T-helper 2 cell treated with Interferon-gamma antibody and Interleukin-4, amounts not matched to agents 5 μg/mL and 100 μg/mL, for 36 hours (primary cell): ENCODE results near the gene CLECL1.

Experiments
- DNase-seq: peaks from one replicate; pipeline ENCODE4 v3.0.0; 2021; ENCODE audit warnings: low spot score
- H3K27ac Mint-ChIP-seq: one replicate; pipeline ENCODE4 v1.8.0; 2021; ENCODE audit warnings: mild to moderate bottlenecking, mixed read lengths
- H3K27me3 Mint-ChIP-seq: one replicate; pipeline ENCODE4 v1.8.0; 2021; ENCODE audit warnings: low read depth, mixed read lengths
- H3K36me3 Mint-ChIP-seq: one replicate; pipeline ENCODE4 v1.8.0; 2021; ENCODE audit warnings: low read depth, mixed read lengths
- H3K4me1 Mint-ChIP-seq: one replicate; pipeline ENCODE4 v1.8.0; 2021; ENCODE audit warnings: low read depth, mixed read lengths
- H3K4me3 Mint-ChIP-seq: one replicate; pipeline ENCODE4 v1.8.0; 2022; ENCODE audit warnings: mild to moderate bottlenecking, moderate library complexity, mixed read lengths
- H3K9me3 Mint-ChIP-seq: one replicate; pipeline ENCODE4 v1.8.0; 2021; ENCODE audit warnings: mixed read lengths

Gene CLECL1

DNA sequence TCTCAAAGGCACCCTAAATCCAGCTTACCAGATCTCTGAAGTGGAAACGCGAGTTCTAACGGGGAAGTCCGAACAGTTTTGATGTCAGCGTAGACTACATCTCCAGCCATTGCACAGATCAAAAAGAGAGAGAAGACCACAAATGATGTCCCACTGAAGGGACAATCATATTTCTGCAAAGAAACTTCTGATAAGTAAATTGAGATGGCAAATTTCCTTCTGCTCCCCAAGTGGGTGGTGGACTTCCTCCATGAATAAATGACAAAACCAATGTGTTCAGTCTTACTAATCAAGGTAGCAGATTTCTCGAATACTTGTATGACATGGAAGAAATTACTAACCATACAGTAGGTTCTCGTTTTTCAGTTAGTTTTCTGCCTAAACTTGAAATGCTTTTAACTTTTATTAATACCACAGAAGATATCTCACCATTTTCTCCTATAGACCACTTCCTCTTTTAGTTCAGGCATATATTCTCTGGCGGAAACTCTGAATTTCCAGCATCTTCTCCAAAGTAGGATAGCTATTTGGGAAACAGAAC is at the start of gene CLECL1:
CLECL1 (minus strand) TSS at position 177 of the 541 bp plus-strand sequence.
- Mint-ChIP-seq H3K36me3 (peaks cover 6% of the 10 kb centered on the region), H3K27me3 (no peaks in the 10 kb centered on the region), H3K4me1 (peaks cover 56% of the 10 kb centered on the region), H3K9me3 (no peaks in the 10 kb centered on the region), H3K4me3 (peak within 1 kb of the TSS; percentile 90), H3K27ac (peak within 1 kb of the TSS; percentile 94)
- DNase-seq, result peak; percentile 54

DNA sequence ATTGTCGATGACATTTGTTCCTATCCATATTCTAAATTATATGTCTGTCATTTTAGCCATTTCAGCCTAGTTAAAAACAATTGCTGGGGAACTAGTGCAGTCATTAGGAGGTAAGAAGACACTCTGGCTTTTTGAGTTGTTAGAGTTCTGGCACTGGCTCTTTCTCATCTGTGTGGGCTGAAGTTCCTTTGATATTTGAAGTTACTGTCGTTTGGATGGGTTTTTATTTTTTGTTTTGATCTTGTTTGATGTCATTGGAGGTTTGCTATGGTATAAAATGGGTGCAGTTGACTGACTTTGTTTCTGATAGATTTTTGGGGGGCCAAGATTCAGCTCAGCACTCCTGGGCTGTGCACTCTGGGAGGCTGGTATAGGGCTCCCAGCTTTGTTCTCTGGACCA is 48.5 kb upstream of the CLECL1 start:
- Mint-ChIP-seq H3K4me3 (no peak overlapping the region), H3K36me3 (peaks cover 4% of the 10 kb centered on the region), H3K9me3 (peaks cover 10% of the 10 kb centered on the region), H3K27me3 (no peaks in the 10 kb centered on the region), H3K27ac (no peak overlapping the region), H3K4me1 (peaks cover 27% of the 10 kb centered on the region)
- DNase-seq, result no peak

DNA sequence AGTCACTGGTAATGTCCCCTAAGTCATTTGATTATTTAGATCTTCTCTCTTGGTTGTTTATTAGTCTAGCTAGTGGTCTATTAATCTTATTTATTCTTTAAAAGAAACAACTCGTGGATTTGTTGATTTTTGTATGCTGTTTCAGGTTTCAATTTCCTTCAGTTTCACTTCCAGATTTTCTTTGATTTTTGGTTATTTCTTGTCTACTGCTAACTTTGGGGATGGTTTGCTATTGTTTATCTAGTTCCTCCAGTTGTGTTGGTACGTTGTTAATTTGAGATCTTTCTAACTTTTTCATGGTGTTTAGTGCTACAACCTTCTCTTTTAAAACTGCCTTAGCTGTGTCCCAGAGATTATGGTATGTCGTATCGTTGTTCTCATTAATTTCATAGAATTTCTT is 46.3 kb upstream of the CLECL1 start:
- no peak for DNase-seq
- Mint-ChIP-seq H3K9me3 (peaks cover 10% of the 10 kb centered on the region), H3K4me3 (no peak overlapping the region), H3K4me1 (peaks cover 41% of the 10 kb centered on the region), H3K36me3 (peaks cover 4% of the 10 kb centered on the region), H3K27me3 (no peaks in the 10 kb centered on the region), H3K27ac (no peak overlapping the region)

DNA sequence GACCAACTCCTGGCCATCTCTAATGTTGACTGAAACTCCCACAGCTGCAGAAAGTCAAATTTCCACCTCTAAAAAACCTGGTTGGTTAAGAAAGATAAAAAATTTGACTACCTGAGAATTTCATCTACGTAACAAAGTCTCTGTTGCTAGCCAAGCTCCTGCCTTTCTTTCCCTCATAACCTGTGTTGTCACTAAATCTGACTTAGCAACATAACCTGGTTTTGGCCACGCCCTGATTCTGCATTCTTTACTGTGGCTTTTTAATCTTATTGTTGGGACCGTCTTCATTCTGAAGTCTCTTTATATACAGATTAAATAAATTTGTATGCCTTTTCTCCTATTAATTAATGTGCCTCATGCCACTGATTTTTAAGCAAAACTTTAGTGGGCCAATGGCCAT is 43.9 kb upstream of the CLECL1 start:
- H3K4me1 Mint-ChIP-seq, result peaks cover 63% of the 10 kb centered on the region
- peaks cover 6% of the 10 kb centered on the region for H3K36me3 Mint-ChIP-seq
- H3K4me3 Mint-ChIP-seq, result no peak overlapping the region
- no peak for DNase-seq
- no peaks in the 10 kb centered on the region for H3K27me3 Mint-ChIP-seq
- no peak overlapping the region for H3K27ac Mint-ChIP-seq
- peaks cover 16% of the 10 kb centered on the region for H3K9me3 Mint-ChIP-seq

DNA sequence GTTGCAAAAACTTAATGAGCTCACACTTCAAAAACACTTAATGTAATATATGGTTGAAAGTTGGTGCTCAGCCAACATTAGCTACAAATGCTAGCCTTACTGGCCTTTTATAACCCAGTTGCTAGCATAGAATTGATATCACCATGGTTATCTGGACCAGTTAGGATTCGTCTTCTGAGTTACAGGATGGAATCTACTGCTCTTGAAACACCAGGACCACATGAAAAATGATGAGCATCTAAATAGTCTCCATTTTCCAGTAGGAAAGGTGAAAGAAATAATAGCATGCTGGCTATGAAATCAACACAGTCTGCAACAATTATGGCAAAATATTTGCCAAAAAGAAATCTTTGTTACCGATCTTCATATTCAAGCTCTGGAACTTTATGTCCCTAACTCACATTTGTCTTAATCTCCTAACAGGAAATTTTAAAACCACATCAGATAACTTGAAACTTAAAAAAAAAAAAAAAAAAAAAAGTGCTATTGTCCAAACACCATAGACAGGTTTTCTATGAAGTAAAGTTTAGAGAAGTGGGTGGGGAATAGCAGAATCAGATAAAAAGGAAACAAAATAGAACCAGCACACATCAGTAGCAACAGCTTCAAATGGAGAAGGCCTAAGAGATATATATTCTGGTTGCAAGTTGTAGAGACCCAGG is 40.5 kb upstream of the CLECL1 start:
- DNase-seq, result no peak
- H3K4me3 Mint-ChIP-seq, result peak overlapping the region; percentile 50
- peaks cover 4% of the 10 kb centered on the region for H3K36me3 Mint-ChIP-seq
- peaks cover 6% of the 10 kb centered on the region for H3K9me3 Mint-ChIP-seq
- peak overlapping the region; percentile 76 for H3K27ac Mint-ChIP-seq
- no peaks in the 10 kb centered on the region for H3K27me3 Mint-ChIP-seq
- H3K4me1 Mint-ChIP-seq, result peaks cover 72% of the 10 kb centered on the region

DNA sequence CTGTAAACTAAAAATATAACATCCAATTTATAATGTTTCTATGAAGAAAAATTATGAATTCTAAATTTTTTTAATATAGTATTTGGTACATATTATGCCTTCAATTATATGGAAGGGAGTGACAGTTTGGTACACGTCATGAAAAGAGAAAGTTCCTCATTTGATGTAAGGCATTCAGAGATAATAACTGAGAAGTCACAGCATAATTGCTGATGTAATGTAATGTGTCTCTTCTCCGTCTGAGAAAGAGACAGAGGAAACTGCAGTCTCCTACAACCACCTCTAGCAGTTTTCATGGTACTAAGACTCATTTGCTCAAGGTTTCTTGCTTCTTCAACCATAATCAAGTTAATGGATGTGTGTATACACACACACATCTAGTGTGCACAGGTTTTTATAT is 30.1 kb upstream of the CLECL1 start:
- H3K36me3 Mint-ChIP-seq, result peaks cover 22% of the 10 kb centered on the region
- H3K4me3 Mint-ChIP-seq, result no peak overlapping the region
- no peak for DNase-seq
- no peak overlapping the region for H3K27ac Mint-ChIP-seq
- H3K9me3 Mint-ChIP-seq, result no peaks in the 10 kb centered on the region
- peaks cover 47% of the 10 kb centered on the region for H3K4me1 Mint-ChIP-seq
- H3K27me3 Mint-ChIP-seq, result no peaks in the 10 kb centered on the region

DNA sequence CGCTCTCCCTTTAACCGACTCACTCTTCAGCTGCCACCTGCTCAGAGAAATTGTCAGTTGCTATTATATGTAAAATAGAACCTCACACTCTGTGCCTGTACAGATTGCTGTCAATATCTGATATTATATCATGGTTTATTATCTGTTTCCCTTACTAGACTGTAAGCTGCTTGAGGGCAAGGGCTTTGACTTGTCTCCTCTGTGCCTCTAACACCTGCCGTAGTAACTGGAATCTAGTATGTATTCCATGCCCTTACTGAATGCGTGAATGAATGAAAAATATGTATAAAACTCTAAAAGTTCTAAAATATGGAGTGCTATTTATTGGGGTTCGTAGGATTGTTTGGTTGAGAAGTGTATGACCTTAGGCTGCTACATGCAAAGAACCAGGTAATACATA is 29.5 kb upstream of the CLECL1 start:
- Mint-ChIP-seq H3K36me3 (peaks cover 29% of the 10 kb centered on the region), H3K27me3 (no peaks in the 10 kb centered on the region), H3K27ac (peak overlapping the region; percentile 97), H3K4me1 (peaks cover 45% of the 10 kb centered on the region), H3K9me3 (no peaks in the 10 kb centered on the region), H3K4me3 (peak overlapping the region; percentile 97)
- no peak for DNase-seq

DNA sequence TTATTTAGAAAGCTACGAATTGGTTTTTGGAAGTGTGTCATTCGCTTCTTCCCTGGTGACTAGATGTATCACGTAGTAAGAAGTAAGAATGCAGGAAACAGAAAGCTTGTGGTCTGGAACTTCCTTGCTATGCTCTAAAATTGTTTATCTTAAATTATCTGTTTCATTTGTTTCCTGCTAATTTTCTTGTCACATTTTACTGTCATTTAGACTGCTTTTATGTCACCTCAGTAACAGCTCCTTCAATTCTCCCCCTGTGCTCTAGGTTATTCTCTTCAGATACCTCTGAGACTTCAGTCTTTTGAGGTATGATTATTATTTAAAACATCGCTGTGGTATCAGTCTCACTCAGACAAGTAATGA is 28.5 kb upstream of the CLECL1 start:
- Mint-ChIP-seq H3K27ac (peak overlapping the region; percentile 97), H3K36me3 (peaks cover 38% of the 10 kb centered on the region), H3K4me3 (peak overlapping the region; percentile 97)

DNA sequence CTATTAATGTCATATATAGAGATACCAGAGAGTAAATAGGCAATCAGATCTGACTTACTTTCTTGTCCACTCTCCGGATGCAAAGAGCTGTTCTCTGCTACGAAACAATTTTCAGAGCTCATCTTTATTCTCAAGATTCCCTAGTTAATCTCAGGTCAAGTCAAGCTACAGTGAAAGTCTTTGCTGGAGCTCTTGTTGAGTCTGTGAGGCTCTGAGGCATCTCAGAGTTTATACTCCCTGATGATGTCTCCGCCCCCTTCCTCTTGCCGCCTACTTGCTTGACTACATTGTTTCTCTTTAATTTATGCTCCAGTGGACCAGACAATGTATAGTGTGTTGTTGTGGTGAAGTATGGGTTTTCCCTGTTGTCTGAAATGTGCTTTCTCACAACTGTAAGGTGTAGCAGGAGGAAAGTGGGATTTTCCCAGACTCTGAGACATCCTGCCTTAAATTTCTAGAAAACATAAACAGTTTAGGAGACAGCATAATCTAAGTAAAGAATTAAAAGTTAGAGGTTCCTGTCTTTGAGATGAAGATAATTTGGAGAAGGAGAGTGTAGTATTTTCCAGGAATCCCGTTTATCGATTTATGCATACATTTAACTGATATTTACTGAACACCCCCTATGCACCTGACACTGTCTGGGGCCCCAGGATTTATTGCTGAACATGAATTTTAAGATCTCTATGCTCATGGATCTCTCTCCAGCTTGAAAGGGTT is 28.0 kb upstream of the CLECL1 start, which contains the start of gene CD69:
CD69 (minus strand) TSS at position 203 of the 720 bp plus-strand sequence; CDS start at position 122, 81 bp downstream.
- H3K27me3 Mint-ChIP-seq, result no peaks in the 10 kb centered on the region
- H3K36me3 Mint-ChIP-seq, result peaks cover 42% of the 10 kb centered on the region
- DNase-seq, result peak; percentile 84
- no peaks in the 10 kb centered on the region for H3K9me3 Mint-ChIP-seq
- peak within 1 kb of the TSS; percentile 97 for H3K4me3 Mint-ChIP-seq
- peaks cover 50% of the 10 kb centered on the region for H3K4me1 Mint-ChIP-seq
- peak within 1 kb of the TSS; percentile 97 for H3K27ac Mint-ChIP-seq

More for the DNA sequence above, 28.5 kb upstream of the CLECL1 start:
- Mint-ChIP-seq H3K9me3 (no peaks in the 10 kb centered on the region), H3K27me3 (no peaks in the 10 kb centered on the region), H3K4me1 (peaks cover 46% of the 10 kb centered on the region)
- DNase-seq, result no peak

DNA sequence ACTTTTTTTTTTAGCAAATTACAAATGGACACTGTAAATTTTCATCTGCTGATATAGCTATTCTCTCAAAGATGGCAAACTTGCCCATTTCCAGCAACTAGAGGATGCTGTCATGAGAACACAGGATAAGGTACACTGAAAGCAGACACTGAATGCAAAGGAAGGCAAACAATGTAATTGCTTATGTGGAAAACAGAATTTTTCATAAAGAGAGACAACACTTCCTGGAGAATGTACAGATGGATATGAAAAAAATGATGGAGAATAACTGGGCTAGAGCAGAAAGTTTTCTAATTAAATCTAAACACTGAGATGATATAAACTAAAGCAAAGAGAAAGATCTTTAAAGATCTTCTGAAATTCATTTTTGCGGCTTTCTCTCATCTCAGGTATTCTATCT is 27.2 kb upstream of the CLECL1 start:
- Mint-ChIP-seq H3K36me3 (peaks cover 49% of the 10 kb centered on the region), H3K4me3 (peak overlapping the region; percentile 97), H3K9me3 (no peaks in the 10 kb centered on the region), H3K27me3 (no peaks in the 10 kb centered on the region), H3K27ac (peak overlapping the region; percentile 97), H3K4me1 (peaks cover 50% of the 10 kb centered on the region)
- no peak for DNase-seq

DNA sequence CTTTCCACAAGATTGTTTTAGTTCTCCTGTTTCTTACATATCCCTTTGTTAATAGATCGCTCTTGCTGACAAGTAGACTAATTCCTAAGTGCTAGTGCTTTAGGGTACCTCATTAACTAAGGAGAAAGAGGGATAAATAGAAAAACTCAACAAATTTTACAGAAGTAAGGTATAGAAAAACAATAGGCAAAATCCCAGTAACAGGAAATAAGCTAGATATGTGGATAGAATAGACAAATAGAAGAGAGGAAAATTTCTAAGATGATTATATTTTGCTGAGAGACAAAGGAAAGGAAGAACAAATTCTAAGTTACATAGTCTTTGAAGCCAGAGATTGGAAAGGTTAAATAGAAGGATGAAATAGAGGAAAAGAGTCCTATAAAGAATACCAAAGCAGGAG is 26.8 kb upstream of the CLECL1 start:
- no peaks in the 10 kb centered on the region for H3K9me3 Mint-ChIP-seq
- H3K4me1 Mint-ChIP-seq, result peaks cover 50% of the 10 kb centered on the region
- no peaks in the 10 kb centered on the region for H3K27me3 Mint-ChIP-seq
- DNase-seq, result no peak
- peak overlapping the region; percentile 97 for H3K27ac Mint-ChIP-seq
- H3K36me3 Mint-ChIP-seq, result peaks cover 53% of the 10 kb centered on the region
- H3K4me3 Mint-ChIP-seq, result peak overlapping the region; percentile 97

DNA sequence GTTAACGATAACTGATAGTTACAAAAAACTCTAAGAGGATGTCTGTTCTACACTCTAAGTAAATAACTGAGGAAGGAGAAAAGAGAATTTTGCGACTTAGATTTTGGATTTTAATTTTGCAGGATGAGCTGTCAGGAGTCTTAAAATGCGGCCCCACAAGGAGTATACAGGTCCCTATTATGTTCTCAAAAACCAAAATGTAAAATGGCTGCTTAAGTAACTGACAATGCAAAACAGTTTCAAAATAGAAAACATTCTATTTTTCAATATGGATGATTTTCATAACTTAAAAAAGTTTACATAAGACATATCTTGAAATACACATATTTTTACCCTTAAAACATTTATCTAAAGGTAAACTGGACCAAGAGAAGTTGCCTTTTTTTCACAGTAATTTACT is 25.2 kb upstream of the CLECL1 start:
- DNase-seq, result no peak
- peak overlapping the region; percentile 97 for H3K4me3 Mint-ChIP-seq
- H3K27me3 Mint-ChIP-seq, result no peaks in the 10 kb centered on the region
- no peaks in the 10 kb centered on the region for H3K9me3 Mint-ChIP-seq
- peaks cover 57% of the 10 kb centered on the region for H3K4me1 Mint-ChIP-seq
- peaks cover 68% of the 10 kb centered on the region for H3K36me3 Mint-ChIP-seq
- peak overlapping the region; percentile 97 for H3K27ac Mint-ChIP-seq

DNA sequence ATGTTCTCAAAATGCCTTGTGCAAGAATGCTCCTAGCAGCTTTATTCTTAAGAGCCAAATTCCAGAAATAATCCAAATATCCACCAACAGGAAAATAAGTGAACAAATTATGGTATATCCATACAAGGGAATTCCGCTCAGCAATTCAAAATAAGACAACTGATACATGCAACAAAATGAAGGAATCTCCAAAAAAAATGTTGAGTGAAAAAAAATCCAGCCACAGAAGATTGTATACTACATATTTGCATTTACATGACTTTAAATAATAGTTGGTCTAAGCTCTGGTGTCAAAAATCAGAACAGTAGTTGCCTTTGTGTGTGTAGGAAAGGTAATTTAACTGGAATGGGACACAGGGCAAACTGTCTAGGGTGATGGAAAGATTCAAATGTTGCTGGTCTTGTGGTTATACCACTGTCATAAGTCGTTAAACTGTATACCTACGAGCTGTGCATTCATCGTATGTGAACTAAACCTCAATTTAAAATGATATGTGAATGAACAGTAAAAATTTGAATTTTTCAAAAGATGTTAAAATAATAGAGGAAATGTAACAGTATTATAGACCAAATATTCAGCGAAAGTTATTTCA is 24.6 kb upstream of the CLECL1 start:
- Mint-ChIP-seq H3K36me3 (peaks cover 73% of the 10 kb centered on the region), H3K4me3 (peak overlapping the region; percentile 97), H3K9me3 (no peaks in the 10 kb centered on the region), H3K4me1 (peaks cover 61% of the 10 kb centered on the region), H3K27me3 (no peaks in the 10 kb centered on the region), H3K27ac (peak overlapping the region; percentile 97)
- DNase-seq, result no peak

DNA sequence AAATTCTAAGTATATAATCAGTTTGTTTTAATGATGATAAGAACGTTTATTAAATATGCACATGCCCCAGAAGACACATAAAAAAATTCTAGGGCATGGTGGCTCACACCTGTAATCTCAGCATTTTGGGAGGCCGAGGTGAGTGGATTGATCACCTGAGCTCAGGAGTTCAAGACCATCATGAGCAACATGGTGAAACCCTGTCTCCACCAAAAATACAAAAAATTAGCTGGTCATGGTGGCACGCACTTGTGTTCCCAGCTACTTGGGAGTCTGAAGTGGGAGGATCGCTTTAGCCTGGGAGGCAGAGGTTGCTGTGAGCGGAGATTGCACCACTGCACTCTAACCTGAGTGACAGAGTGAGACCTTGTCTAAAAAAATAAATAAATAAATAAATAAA is 23.8 kb upstream of the CLECL1 start:
- Mint-ChIP-seq H3K36me3 (peaks cover 76% of the 10 kb centered on the region), H3K27ac (peak overlapping the region; percentile 97), H3K4me1 (peaks cover 56% of the 10 kb centered on the region)

More for the DNA sequence above, 23.8 kb upstream of the CLECL1 start:
- Mint-ChIP-seq H3K4me3 (peak overlapping the region; percentile 97), H3K9me3 (no peaks in the 10 kb centered on the region), H3K27me3 (no peaks in the 10 kb centered on the region)
- DNase-seq, result no peak
